SIG-M5 treated with dmso at 0.1 percent for 504 hours (cell line): Measurements from ENCODE around the gene ARSJ.
"Not testable (repeated sequence)": the region's sequence is repeated elsewhere in the genome, so short reads cannot be mapped to it uniquely, and the experiment has no call there.

Source experiments
- DNase-seq: peaks from one replicate; lab custom pipeline; 2025; ENCODE audit not compliant: unreplicated experiment; lab: John Stamatoyannopoulos, UW

Gene ARSJ

GRCh38 chr4:113979148-113979904 is at the start of gene ARSJ:
ARSJ (minus strand) TSS chr4:113979647; CDS start chr4:113978834, 813 bp downstream.
- DNase-seq = no peak

- no peak for DNase-seq
Observed at GRCh38 chr4:114028071-114028470, 48.6 kb upstream of the ARSJ start.

GRCh38 chr4:114027596-114027995 is 48.1 kb upstream of the ARSJ start:
- no peak for DNase-seq

- no peak for DNase-seq
Observed at GRCh38 chr4:114026447-114026846, 47.0 kb upstream of the ARSJ start.

- no peak for DNase-seq
Observed at GRCh38 chr4:114025176-114025777, 45.8 kb upstream of the ARSJ start.

GRCh38 chr4:114021451-114021850 is 42.0 kb upstream of the ARSJ start:
- DNase-seq = no peak

GRCh38 chr4:114019969-114020358 is 40.5 kb upstream of the ARSJ start:
- no peak for DNase-seq

GRCh38 chr4:114019276-114019968 is 40.0 kb upstream of the ARSJ start:
- DNase-seq = no peak

- no peak for DNase-seq
Observed at GRCh38 chr4:114017120-114017917, 37.9 kb upstream of the ARSJ start.

- no peak for DNase-seq
Observed at GRCh38 chr4:114015444-114015899, 36.0 kb upstream of the ARSJ start.

- not testable (repeated sequence) for DNase-seq
Observed at GRCh38 chr4:114013201-114013600, 33.8 kb upstream of the ARSJ start.

- no peak for DNase-seq
Observed at GRCh38 chr4:114012749-114013148, 33.3 kb upstream of the ARSJ start.

- DNase-seq = no peak
Observed at GRCh38 chr4:114005569-114006442, 26.4 kb upstream of the ARSJ start.

GRCh38 chr4:114004483-114005226 is 25.2 kb upstream of the ARSJ start:
- DNase-seq = not testable (repeated sequence)

GRCh38 chr4:113998531-113998930 is 19.1 kb upstream of the ARSJ start:
- DNase-seq = no peak

GRCh38 chr4:113998079-113998478 is 18.6 kb upstream of the ARSJ start:
- no peak for DNase-seq

- DNase-seq = no peak
Observed at GRCh38 chr4:113997206-113997605, 17.8 kb upstream of the ARSJ start.

GRCh38 chr4:113996599-113997177 is 17.2 kb upstream of the ARSJ start:
- DNase-seq = no peak

- no peak for DNase-seq
Observed at GRCh38 chr4:113993887-113994286, 14.4 kb upstream of the ARSJ start.
